ENCODE measurements around the gene STX7. TPM values are rescaled to one million over a fixed set of nuclear protein-coding genes. Genes with fewer than 3 reads are reported as not detected.

The STX7 gene
- total and polyA plus RNA-seq, 7 donors = 12.6 to 38.1 (median 26.2) TPM

DNA sequence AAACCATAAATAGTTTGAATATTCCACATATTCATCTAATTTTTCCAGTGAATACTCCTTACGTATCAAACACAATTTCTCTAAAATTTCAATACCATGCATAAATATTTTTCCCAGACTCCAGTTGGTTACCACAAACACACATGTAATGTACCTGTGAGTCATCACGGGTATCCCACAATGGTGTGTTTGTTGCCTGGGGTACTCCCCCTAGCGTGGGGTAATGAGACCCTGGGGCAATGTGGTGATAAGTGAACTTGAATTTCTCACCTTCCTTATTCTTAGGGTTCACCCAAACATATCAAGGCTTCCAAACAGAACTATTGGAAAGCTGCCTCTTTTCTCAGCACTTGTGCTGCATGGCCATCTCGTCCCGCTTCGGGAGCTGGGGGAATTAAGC lies 51.0 kb downstream of the STX7 start:
- no peaks in the 10 kb centered on the region for H3K4me1 ChIP-seq
- H3K27ac ChIP-seq = no peak overlapping the region
- intact Hi-C loops (cut with DNase I) = no loop called here
- TF ChIP-seq, protein P1, sequence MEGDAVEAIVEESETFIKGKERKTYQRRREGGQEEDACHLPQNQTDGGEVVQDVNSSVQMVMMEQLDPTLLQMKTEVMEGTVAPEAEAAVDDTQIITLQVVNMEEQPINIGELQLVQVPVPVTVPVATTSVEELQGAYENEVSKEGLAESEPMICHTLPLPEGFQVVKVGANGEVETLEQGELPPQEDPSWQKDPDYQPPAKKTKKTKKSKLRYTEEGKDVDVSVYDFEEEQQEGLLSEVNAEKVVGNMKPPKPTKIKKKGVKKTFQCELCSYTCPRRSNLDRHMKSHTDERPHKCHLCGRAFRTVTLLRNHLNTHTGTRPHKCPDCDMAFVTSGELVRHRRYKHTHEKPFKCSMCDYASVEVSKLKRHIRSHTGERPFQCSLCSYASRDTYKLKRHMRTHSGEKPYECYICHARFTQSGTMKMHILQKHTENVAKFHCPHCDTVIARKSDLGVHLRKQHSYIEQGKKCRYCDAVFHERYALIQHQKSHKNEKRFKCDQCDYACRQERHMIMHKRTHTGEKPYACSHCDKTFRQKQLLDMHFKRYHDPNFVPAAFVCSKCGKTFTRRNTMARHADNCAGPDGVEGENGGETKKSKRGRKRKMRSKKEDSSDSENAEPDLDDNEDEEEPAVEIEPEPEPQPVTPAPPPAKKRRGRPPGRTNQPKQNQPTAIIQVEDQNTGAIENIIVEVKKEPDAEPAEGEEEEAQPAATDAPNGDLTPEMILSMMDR (IDR thresholded peaks at IDR 0.05) = no peak
- H3K4me3 ChIP-seq = no peak overlapping the region
- peaks cover 9 to 97% of the 10 kb centered on the region in 2 donors for H3K36me3 ChIP-seq (ENCODE audit: insufficient read depth in 1 of 2, low read depth in 1 of 2)
- DNase-seq (no peak), ATAC-seq (no peak)
- H3K27me3 ChIP-seq (ENCODE audit: insufficient read depth in 3 of 3, low read length in 2 of 3) = no peaks in the 10 kb centered on the region
- H3K9me3 ChIP-seq = no peaks in the 10 kb centered on the region
- WGBS, 3 donors = 94 to 96% (median 95%) methylated on average over 6 of the region's 6 CpGs

DNA sequence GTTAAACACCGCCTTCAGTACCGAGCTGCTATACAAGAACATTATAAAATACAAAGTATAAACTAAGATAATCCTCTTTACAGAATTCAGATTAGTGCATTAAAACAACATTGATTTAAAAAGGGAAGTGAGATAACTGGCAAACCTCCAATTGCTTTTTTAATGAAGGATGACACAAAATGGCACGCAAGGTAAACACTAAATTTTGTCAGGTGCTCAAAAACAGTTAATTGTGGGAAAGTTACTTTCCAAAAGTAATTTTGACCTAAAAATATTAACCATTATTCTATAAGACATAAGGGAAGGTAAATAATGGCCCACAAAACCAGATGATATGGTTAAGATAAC lies 53.3 kb downstream of the STX7 start:
- ATAC-seq = no peak
- no peaks in the 10 kb centered on the region for H3K4me1 ChIP-seq
- WGBS, 3 donors = 95 to 98% (median 97%) methylated on average over 3 of the region's 3 CpGs
- H3K36me3 ChIP-seq (ENCODE audit: insufficient read depth in 1 of 2, low read depth in 1 of 2) = peaks cover 9 to 94% of the 10 kb centered on the region in 2 donors
- DNase-seq = no peak
- H3K27ac ChIP-seq = no peak overlapping the region
- intact Hi-C loops (cut with DNase I) = no loop called here
- H3K4me3 ChIP-seq = no peak overlapping the region
- no peaks in the 10 kb centered on the region for H3K9me3 ChIP-seq
- TF ChIP-seq, protein P1 (IDR thresholded peaks at IDR 0.05) = no peak
- no peaks in the 10 kb centered on the region for H3K27me3 ChIP-seq (ENCODE audit: insufficient read depth in 3 of 3, low read length in 2 of 3)

DNA sequence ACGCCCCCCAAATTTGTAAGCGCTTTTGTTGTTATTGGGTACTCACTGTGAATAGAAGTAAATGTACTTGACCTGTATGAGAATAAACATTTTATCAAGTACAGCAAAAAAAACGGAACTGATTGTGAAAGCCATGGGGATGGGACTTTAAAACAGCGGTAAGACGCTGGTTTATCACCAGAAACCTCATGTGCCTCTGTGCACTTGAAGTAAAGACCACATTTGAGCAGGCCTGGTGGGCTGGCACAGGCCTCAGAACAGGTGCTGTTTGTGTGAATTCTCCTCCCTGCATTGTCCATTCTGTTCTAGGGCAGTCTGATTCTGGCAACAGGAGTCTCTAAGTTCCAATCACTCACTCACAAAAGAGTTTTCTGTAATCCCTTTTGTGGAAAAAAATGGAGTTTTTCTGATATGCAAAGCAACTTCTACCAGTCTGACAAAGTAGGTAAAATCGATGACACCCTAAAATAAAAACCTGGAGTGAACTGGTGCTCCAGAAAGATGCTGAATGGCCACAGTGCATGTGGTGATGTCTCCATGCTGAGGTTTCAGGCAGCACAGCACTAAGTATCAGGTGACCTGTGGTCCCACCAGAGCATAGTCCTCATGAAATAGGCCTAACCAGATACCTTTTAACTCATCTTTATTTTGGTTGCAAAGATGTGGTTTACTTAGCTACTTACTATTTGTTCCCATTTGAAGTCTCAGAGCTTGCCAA lies 53.9 kb downstream of the STX7 start:
- H3K27me3 ChIP-seq (ENCODE audit: insufficient read depth in 3 of 3, low read length in 2 of 3) = no peaks in the 10 kb centered on the region
- no peaks in the 10 kb centered on the region for H3K9me3 ChIP-seq
- peaks cover 9 to 88% of the 10 kb centered on the region in 2 donors for H3K36me3 ChIP-seq (ENCODE audit: insufficient read depth in 1 of 2, low read depth in 1 of 2)
- H3K27ac ChIP-seq = no peak overlapping the region
- TF ChIP-seq, protein P1 (IDR thresholded peaks at IDR 0.05) = no peak
- H3K4me3 ChIP-seq = no peak overlapping the region
- no peak for ATAC-seq
- no peaks in the 10 kb centered on the region for H3K4me1 ChIP-seq
- DNase-seq = no peak
- WGBS, 3 donors = 89 to 94% (median 94%) methylated on average over 6 of the region's 6 CpGs
- intact Hi-C loops (cut with DNase I) = no loop called here

DNA sequence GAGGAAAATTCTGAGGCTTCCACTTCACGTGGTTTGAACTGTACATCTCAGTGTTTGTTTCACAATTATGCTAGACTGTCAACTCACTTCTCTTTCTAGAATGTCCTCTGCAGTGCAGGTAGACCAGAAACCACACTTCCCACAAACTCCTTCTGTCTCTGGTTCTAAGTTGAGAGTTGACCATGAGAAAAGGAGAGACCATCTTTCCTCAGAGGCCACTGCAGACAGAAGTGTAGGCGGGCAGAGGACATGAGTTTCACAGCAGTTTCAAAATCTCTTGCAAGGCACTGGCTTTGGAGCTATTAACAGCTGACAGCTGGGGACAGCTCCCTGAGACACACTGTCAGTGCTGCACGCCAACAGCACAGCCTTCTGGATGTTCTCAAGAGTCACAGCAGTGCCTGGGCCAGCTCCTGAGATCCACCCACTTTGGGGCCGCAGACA lies 56.2 kb downstream of the STX7 start:
- WGBS, 3 donors = 65 to 79% (median 71%) methylated on average over 4 of the region's 4 CpGs
- DNase-seq = peak in 1 of 2 donors; percentile 21
- H3K4me3 ChIP-seq = no peak overlapping the region
- no peaks in the 10 kb centered on the region for H3K9me3 ChIP-seq
- no peak overlapping the region for H3K27ac ChIP-seq
- no peaks in the 10 kb centered on the region for H3K4me1 ChIP-seq
- peaks cover 4 to 70% of the 10 kb centered on the region in 2 donors for H3K36me3 ChIP-seq (ENCODE audit: insufficient read depth in 1 of 2, low read depth in 1 of 2)
- intact Hi-C loops (cut with DNase I) = no loop called here
- TF ChIP-seq, protein P1 (IDR thresholded peaks at IDR 0.05) = no peak
- H3K27me3 ChIP-seq (ENCODE audit: insufficient read depth in 3 of 3, low read length in 2 of 3) = no peaks in the 10 kb centered on the region
- ATAC-seq = peak in 2 of 4 donors; percentile 43 to 63

DNA sequence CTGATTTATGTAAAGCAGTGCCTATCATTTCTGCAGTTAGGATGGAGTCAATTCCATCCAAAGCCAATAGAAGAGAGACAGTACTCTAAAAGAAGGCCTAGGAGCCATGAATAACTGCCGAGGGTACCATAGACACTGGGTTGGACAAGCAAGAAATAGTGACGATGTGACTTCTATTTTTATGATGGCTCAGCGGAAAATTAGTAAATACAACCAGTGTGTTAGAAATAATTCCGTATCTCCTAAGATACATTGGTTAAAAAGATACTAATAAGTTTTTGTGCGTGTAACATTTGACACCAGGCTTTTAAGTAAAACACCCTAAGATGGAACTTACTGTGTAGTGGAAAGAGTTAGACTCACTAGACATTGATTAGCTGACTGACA lies 66.1 kb downstream of the STX7 start:
- TF ChIP-seq, protein P1 (IDR thresholded peaks at IDR 0.05) = no peak
- Histone ChIP-seq H3K4me3 (no peak overlapping the region), H3K27me3 (ENCODE audit: insufficient read depth in 3 of 3, low read length in 2 of 3) (no peaks in the 10 kb centered on the region), H3K27ac (no peak overlapping the region), H3K9me3 (peaks cover 13% of the 10 kb centered on the region), H3K36me3 (ENCODE audit: insufficient read depth in 1 of 2, low read depth in 1 of 2) (peaks cover 0 to 5% of the 10 kb centered on the region in 2 donors), H3K4me1 (no peaks in the 10 kb centered on the region)
- ATAC-seq (no peak), DNase-seq (no peak)
- intact Hi-C loops (cut with DNase I) = no loop called here
- WGBS, 3 donors = 91 to 93% (median 92%) methylated on average over 5 of the region's 5 CpGs

All from psoas muscle (tissue), 8 donors.